GM12891 (cell line): ENCODE results near the gene MRTO4.

ENCODE experiments used
- PAX5 ChIP-seq: IDR thresholded peaks from 2 replicates; pipeline ENCODE4 v1.6.1; 2011; ENCODE audit warnings: low read length, moderate library complexity, mild to moderate bottlenecking; ENCODE audit not compliant: insufficient read depth, severe bottlenecking
- POLR2A ChIP-seq: IDR thresholded peaks from 2 replicates; pipeline ENCODE4 v1.6.1; 2011; ENCODE audit warnings: low read depth, low read length, control low read depth
- POLR2AphosphoS5 ChIP-seq: IDR thresholded peaks from 2 replicates; pipeline ENCODE4 v1.6.1; 2011; ENCODE audit warnings: low read depth, low read length, control low read depth
- TAF1 ChIP-seq: IDR thresholded peaks from 2 replicates; pipeline ENCODE4 v1.6.1; 2011; ENCODE audit warnings: low read depth, low read length, control low read depth

- peak; percentile 53 for TF ChIP-seq POLR2A
- TF ChIP-seq POLR2AphosphoS5: no peak; the same call in none of the 2 replicates
- TF ChIP-seq PAX5: no peak
- TF ChIP-seq TAF1: no peak
Observed at GRCh38 chr1:19260211-19261138, 8.9 kb downstream of the MRTO4 start.
